Hepatocyte (in vitro differentiated cells): ENCODE results near the gene AGXT. TPM values are rescaled to one million over a fixed set of nuclear protein-coding genes. Genes with fewer than 3 reads are reported as not detected.
A peak's percentile ranks its signal among the peaks of the same experiment; 100 is the strongest.

Experiments used
- DNase-seq: peaks from one replicate; pipeline ENCODE4 v3.0.0-alpha.2; 2016; ENCODE audit warnings: low spot score
- H2AFZ ChIP-seq: fragments of 200-600 bp; sonication (generic); 2 replicates; pipeline ENCODE4 v1.6.0; 2016; ENCODE audit warnings: antibody characterized with exemption, mild to moderate bottlenecking
- H3K27ac ChIP-seq: fragments of 200-600 bp; sonication (generic); 2 replicates; pipeline ENCODE4 v1.5.1; 2016; ENCODE audit warnings: mild to moderate bottlenecking
- H3K27me3 ChIP-seq: fragments of 200-600 bp; sonication (generic); 2 replicates; pipeline ENCODE4 v1.6.1; 2016
- H3K36me3 ChIP-seq: fragments of 200-600 bp; sonication (generic); replicated peaks from 2 replicates; pipeline ENCODE4 v1.5.1; 2016; ENCODE audit warnings: low read depth; ENCODE audit not compliant: insufficient read depth
- H3K4me1 ChIP-seq: fragments of 200-600 bp; sonication (generic); 2 replicates; pipeline ENCODE4 v1.5.1; 2016; ENCODE audit warnings: mild to moderate bottlenecking, moderate library complexity; ENCODE audit not compliant: insufficient read depth
- H3K4me2 ChIP-seq: fragments of 200-600 bp; sonication (generic); 2 replicates; pipeline ENCODE4 v1.6.0; 2016
- H3K4me3 ChIP-seq: fragments of 200-600 bp; sonication (generic); 2 replicates; pipeline ENCODE4 v1.5.1; 2016; ENCODE audit warnings: mild to moderate bottlenecking
- H3K79me2 ChIP-seq: fragments of 200-600 bp; sonication (generic); 2 replicates; pipeline ENCODE4 v1.6.0; 2017; ENCODE audit warnings: mild to moderate bottlenecking
- H3K9me2 ChIP-seq: fragments of 200-600 bp; sonication (generic); replicated peaks from 2 replicates; pipeline ENCODE4 v1.6.0; 2017; ENCODE audit warnings: mild to moderate bottlenecking; ENCODE audit not compliant: insufficient read depth
- H3K9me3 ChIP-seq: fragments of 200-600 bp; sonication (generic); 2 replicates; pipeline ENCODE4 v1.5.1; 2016; ENCODE audit warnings: low read depth, mild to moderate bottlenecking
- H4K20me1 ChIP-seq: fragments of 200-600 bp; sonication (generic); 2 replicates; pipeline ENCODE4 v1.6.0; 2016; ENCODE audit warnings: mild to moderate bottlenecking; ENCODE audit not compliant: insufficient read depth, poor library complexity, severe bottlenecking
- CTCF ChIP-seq: fragments of 200-600 bp; sonication (generic); IDR thresholded peaks from 2 replicates; pipeline ENCODE4 v1.5.1; 2016; ENCODE audit warnings: antibody characterized with exemption, mild to moderate bottlenecking; ENCODE audit not compliant: poor library complexity
- EZH2 ChIP-seq: fragments of 200-600 bp; sonication (generic); IDR thresholded peaks from 2 replicates; pipeline ENCODE4 v1.6.1; 2016; ENCODE audit warnings: antibody characterized with exemption, mild to moderate bottlenecking, borderline replicate concordance
- EZH2phosphoT487 ChIP-seq: fragments of 200-600 bp; sonication (generic); IDR thresholded peaks from one replicate; pipeline ENCODE4 v1.6.1; 2018; ENCODE audit warnings: antibody characterized with exemption, mild to moderate bottlenecking, low read depth, moderate library complexity; ENCODE audit not compliant: unreplicated experiment, severe bottlenecking
- WGBS: methylation state at CpG from one replicate; pipeline ENCODE4 v1.1.6; 2016; ENCODE audit warnings: low lambda C conversion rate; ENCODE audit errors: missing lambda C conversion rate; 5-methylcytosine and 5-hydroxymethylcytosine counted together
- polyA plus RNA-seq: library from polyadenylated mRNA; unstranded; fragments of >200 nt; fragmentation: Nextera tagmentation; extraction: Ambion mirVana; gene quantifications from 2 replicates; pipeline ENCODE4 v1.2.1, GENCODE V29; 2016
- total RNA-seq: library from RNA; depleted of rRNA; stranded (reverse); fragments of >200 nt; gene quantifications from 2 replicates; pipeline ENCODE4 v1.2.3, GENCODE V29; 2014

The AGXT gene
- 69.6 and 90.8 TPM in 2 replicates for total RNA-seq
- 157 and 169 TPM in 2 replicates for polyA plus RNA-seq

- Histone ChIP-seq H3K4me2 (no peak within 1 kb of the TSS), H4K20me1 (no peaks in the 10 kb centered on the region), H3K9me3 (no peaks in the 10 kb centered on the region), H3K79me2 (no peaks in the 10 kb centered on the region), H3K36me3 (no peaks in the 10 kb centered on the region), H3K27me3 (no peaks in the 10 kb centered on the region), H2AFZ (no peak within 1 kb of the TSS), H3K27ac (peak within 1 kb of the TSS; percentile 27), H3K9me2 (no peaks in the 10 kb centered on the region), H3K4me1 (peaks cover 7% of the 10 kb centered on the region), H3K4me3 (no peak within 1 kb of the TSS)
- DNase-seq, result peak; percentile 52
- WGBS, result 65% methylated on average over 21 of the region's 21 CpGs
- TF ChIP-seq EZH2phosphoT487, result no peak
- TF ChIP-seq CTCF, result no peak
- TF ChIP-seq EZH2, result no peak
These were observed at the start of gene AGXT for GRCh38 chr2:240868286-240869108. AGXT (plus strand) TSS chr2:240868824; CDS start chr2:240868866, 42 bp downstream.

- H3K4me2 ChIP-seq, result peak overlapping the region; percentile 93
- H3K9me3 ChIP-seq, result no peaks in the 10 kb centered on the region
- no peaks in the 10 kb centered on the region for H4K20me1 ChIP-seq
- H3K27ac ChIP-seq, result peak overlapping the region; percentile 43
- WGBS, result under 1% methylated on average over 39 of the region's 81 CpGs
- H3K36me3 ChIP-seq, result no peaks in the 10 kb centered on the region
- peaks cover 4% of the 10 kb centered on the region for H3K4me1 ChIP-seq
- peaks cover 61% of the 10 kb centered on the region for H3K27me3 ChIP-seq
- H2AFZ ChIP-seq, result no peak overlapping the region
- no peaks in the 10 kb centered on the region for H3K79me2 ChIP-seq
- H3K4me3 ChIP-seq, result peak overlapping the region; percentile 64
- no peaks in the 10 kb centered on the region for H3K9me2 ChIP-seq
- peak; percentile 55 for DNase-seq
- TF ChIP-seq EZH2 (peak; percentile 56), CTCF (no peak), EZH2phosphoT487 (peak; percentile 21)
These were observed 49.3 kb upstream of the AGXT start for GRCh38 chr2:240819126-240819857.

GRCh38 chr2:240819858-240820606 is 48.6 kb upstream of the AGXT start, which contains the start of gene KIF1A:
KIF1A (minus strand) TSS chr2:240820219; CDS start chr2:240797752, 22,467 bp downstream.
- peak; percentile 30 for TF ChIP-seq EZH2
- TF ChIP-seq CTCF, result no peak
- Histone ChIP-seq H3K27me3 (peaks cover 68% of the 10 kb centered on the region), H4K20me1 (no peaks in the 10 kb centered on the region), H3K9me3 (no peaks in the 10 kb centered on the region), H3K27ac (peak within 1 kb of the TSS; percentile 55), H2AFZ (peak within 1 kb of the TSS; percentile 49), H3K4me1 (peaks cover 4% of the 10 kb centered on the region), H3K79me2 (no peaks in the 10 kb centered on the region), H3K4me3 (peak within 1 kb of the TSS; percentile 64), H3K36me3 (no peaks in the 10 kb centered on the region), H3K4me2 (peak within 1 kb of the TSS; percentile 93), H3K9me2 (no peaks in the 10 kb centered on the region)
- DNase-seq, result peak; percentile 83
- WGBS, result under 1% methylated on average over 29 of the region's 104 CpGs
